ENCODE measurements around the gene UBALD1.

Gene UBALD1

DNA sequence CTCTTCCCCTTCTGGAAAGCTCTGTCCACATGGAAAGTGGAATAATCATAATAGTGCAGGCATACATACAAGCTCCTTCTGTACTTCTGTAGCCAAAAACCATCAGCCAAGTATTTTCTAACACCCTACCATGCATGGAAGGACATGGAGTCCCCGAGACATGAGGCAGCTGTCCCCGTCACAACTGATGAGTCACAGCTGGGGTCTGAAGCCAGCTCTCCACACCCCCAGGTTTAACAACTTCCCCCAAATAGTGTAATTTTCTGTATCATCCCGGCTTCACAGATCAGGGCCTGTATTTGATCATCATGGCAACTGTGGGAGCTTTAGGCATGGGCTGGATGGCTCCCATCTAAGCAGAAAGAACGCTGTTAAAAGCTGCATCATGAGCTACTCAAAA, 42.0 kb downstream of the UBALD1 start:
- Histone ChIP-seq H3K27me3 (ENCODE audit: insufficient read depth, low read length) (no peaks in the 10 kb centered on the region), H3K36me3 (ENCODE audit: insufficient read depth, low read length) (no peaks in the 10 kb centered on the region), H3K4me3 (ENCODE audit: low read depth, low read length) (no peak overlapping the region), H3K79me2 (ENCODE audit: control insufficient read depth, insufficient read depth, low read length, unreplicated experiment) (no peaks in the 10 kb centered on the region), H3K27ac (ENCODE audit: low read depth, low read length) (no peak overlapping the region), H2AFZ (ENCODE audit: low read length, unreplicated experiment) (no peak overlapping the region), H3K4me1 (ENCODE audit: control insufficient read depth, insufficient read depth, low read length, unreplicated experiment) (no peaks in the 10 kb centered on the region)

DNA sequence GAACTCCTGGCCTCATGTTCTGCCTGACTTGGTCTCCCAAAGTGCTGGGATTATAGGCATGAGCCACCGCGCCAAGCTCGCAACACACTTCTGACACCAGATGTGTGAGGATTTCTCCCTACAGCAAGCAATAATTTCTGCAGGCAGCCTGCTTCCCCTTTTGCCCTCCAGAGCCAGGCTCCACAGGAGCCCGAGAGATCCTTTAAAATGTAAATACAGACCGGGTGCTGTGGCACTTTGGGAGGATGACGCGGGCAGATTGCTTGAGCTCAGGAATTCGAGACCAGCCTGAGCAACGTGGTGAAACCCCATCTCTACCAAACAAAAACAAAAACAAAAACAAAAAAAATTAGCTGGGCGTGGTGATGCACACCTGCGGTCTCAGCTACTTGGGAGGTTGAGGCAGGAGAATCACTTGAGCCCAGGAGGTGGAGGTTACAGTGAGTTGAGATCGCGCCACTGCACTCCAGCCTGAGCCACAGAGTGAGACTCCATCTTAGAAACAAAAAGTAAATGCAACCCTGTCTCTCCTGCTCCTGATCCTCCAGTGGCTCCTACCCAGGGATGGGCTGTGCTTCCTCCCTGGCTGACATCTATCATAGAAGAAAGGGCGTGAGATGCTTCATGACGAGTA, 43.9 kb downstream of the UBALD1 start:
- no peaks in the 10 kb centered on the region for H3K36me3 ChIP-seq (ENCODE audit: insufficient read depth, low read length)
- no peak overlapping the region for H3K4me3 ChIP-seq (ENCODE audit: low read depth, low read length)
- H3K27ac ChIP-seq (ENCODE audit: low read depth, low read length) = no peak overlapping the region
- no peaks in the 10 kb centered on the region for H3K4me1 ChIP-seq (ENCODE audit: control insufficient read depth, insufficient read depth, low read length, unreplicated experiment)
- no peaks in the 10 kb centered on the region for H3K27me3 ChIP-seq (ENCODE audit: insufficient read depth, low read length)
- no peak overlapping the region for H2AFZ ChIP-seq (ENCODE audit: low read length, unreplicated experiment)
- no peaks in the 10 kb centered on the region for H3K79me2 ChIP-seq (ENCODE audit: control insufficient read depth, insufficient read depth, low read length, unreplicated experiment)

DNA sequence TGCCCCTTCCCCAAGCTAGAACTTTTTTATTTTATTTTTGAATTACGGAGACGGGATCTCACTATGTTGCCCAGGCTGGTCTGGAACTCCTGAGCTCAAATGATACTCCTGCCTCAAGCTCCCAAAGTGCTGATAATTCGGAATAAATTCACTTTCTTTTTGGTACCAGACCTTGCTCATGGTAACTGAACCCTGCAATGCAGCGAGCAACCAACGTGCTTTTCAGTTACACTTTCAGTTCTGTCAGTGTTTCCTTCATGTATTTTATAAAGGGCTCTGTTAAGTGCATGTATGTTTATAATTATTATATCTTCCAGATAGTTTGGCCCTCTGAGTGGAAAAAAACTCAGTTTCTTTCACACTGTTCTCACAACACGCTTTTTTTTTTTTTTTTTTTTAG, 44.6 kb downstream of the UBALD1 start:
- no peak overlapping the region for H3K4me3 ChIP-seq (ENCODE audit: low read depth, low read length)
- H2AFZ ChIP-seq (ENCODE audit: low read length, unreplicated experiment) = no peak overlapping the region
- H3K79me2 ChIP-seq (ENCODE audit: control insufficient read depth, insufficient read depth, low read length, unreplicated experiment) = no peaks in the 10 kb centered on the region
- no peaks in the 10 kb centered on the region for H3K4me1 ChIP-seq (ENCODE audit: control insufficient read depth, insufficient read depth, low read length, unreplicated experiment)
- no peaks in the 10 kb centered on the region for H3K36me3 ChIP-seq (ENCODE audit: insufficient read depth, low read length)
- no peaks in the 10 kb centered on the region for H3K27me3 ChIP-seq (ENCODE audit: insufficient read depth, low read length)
- no peak overlapping the region for H3K27ac ChIP-seq (ENCODE audit: low read depth, low read length)

DNA sequence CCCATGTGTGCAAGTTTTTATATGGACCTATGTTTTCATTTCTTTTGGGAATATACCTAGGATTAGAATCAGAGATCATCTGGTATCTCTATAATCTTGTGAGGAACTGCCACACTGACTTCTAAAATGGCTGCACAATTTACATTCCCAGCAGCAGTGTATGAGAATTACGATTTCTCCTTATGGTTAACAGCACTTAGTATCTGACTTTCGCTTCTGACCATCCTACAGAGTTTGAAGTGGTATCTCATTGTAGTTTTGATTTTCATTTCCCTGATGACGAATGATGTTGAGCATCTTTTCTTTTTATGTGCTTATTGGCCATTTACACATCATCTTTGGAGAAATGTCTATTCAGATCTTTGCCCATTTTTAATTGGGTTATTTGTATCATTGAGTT, 48.5 kb downstream of the UBALD1 start:
- Histone ChIP-seq H2AFZ (ENCODE audit: low read length, unreplicated experiment) (no peak overlapping the region), H3K36me3 (ENCODE audit: insufficient read depth, low read length) (no peaks in the 10 kb centered on the region), H3K27ac (ENCODE audit: low read depth, low read length) (no peak overlapping the region), H3K79me2 (ENCODE audit: control insufficient read depth, insufficient read depth, low read length, unreplicated experiment) (no peaks in the 10 kb centered on the region), H3K4me1 (ENCODE audit: control insufficient read depth, insufficient read depth, low read length, unreplicated experiment) (no peaks in the 10 kb centered on the region), H3K27me3 (ENCODE audit: insufficient read depth, low read length) (no peaks in the 10 kb centered on the region), H3K4me3 (ENCODE audit: low read depth, low read length) (no peak overlapping the region)

DNA sequence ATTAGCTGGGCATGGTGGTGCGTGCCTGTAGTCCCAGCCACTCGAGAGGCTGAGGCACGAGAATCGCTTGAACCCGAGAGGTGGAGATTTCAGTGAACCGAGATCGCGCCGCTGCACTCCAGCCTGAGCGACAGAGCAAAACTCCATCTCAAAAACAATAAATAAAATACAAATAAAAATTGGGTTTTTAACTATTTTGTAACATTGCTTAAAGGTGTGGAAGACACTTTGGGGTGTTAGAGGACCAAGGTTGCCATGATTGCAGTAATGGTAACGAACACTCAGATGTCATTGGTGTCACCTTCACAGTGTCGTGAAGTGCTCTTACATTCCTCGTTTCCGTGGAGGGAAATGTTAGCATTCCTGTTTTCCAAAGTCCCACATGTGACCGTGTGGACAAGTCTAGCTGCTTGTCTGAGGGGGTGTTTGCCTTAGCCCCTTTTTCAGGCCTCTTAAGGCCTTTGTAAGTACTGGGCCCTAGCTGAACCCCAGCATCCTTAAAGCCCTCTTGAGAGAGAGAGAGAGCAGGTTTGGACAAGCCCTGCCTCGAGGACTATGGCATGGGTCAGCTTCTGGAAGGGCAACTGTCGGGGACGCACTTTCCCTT, 49.9 kb downstream of the UBALD1 start:
- H3K27ac ChIP-seq (ENCODE audit: low read depth, low read length) = no peak overlapping the region
- H3K4me1 ChIP-seq (ENCODE audit: control insufficient read depth, insufficient read depth, low read length, unreplicated experiment) = no peaks in the 10 kb centered on the region
- H3K79me2 ChIP-seq (ENCODE audit: control insufficient read depth, insufficient read depth, low read length, unreplicated experiment) = no peaks in the 10 kb centered on the region
- no peaks in the 10 kb centered on the region for H3K36me3 ChIP-seq (ENCODE audit: insufficient read depth, low read length)
- H3K4me3 ChIP-seq (ENCODE audit: low read depth, low read length) = no peak overlapping the region
- H3K27me3 ChIP-seq (ENCODE audit: insufficient read depth, low read length) = no peaks in the 10 kb centered on the region
- no peak overlapping the region for H2AFZ ChIP-seq (ENCODE audit: low read length, unreplicated experiment)

DNA sequence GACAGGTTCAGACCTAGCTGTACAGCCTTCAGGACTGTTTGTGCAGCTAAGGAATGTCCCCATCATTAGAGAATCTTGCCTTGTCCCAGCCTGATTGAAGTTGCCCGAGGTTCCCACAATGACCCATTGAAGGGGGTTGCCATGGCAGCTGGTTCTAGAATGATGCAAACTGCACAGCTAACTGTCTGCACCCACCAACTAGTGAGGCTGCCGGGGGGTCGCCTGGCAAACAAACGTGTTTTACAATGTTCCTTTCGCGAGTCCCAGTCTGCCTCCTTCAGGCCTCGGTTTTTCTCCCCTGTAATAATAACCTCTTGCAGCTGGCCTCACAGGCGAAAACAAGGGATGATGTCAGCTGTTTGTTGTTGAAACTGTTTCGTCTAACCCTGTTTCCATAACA, 53.1 kb downstream of the UBALD1 start:
- no peaks in the 10 kb centered on the region for H3K27me3 ChIP-seq (ENCODE audit: insufficient read depth, low read length)
- H3K4me1 ChIP-seq (ENCODE audit: control insufficient read depth, insufficient read depth, low read length, unreplicated experiment) = no peaks in the 10 kb centered on the region
- H3K4me3 ChIP-seq (ENCODE audit: low read depth, low read length) = no peak overlapping the region
- H3K27ac ChIP-seq (ENCODE audit: low read depth, low read length) = no peak overlapping the region
- H3K36me3 ChIP-seq (ENCODE audit: insufficient read depth, low read length) = no peaks in the 10 kb centered on the region
- no peaks in the 10 kb centered on the region for H3K79me2 ChIP-seq (ENCODE audit: control insufficient read depth, insufficient read depth, low read length, unreplicated experiment)
- no peak overlapping the region for H2AFZ ChIP-seq (ENCODE audit: low read length, unreplicated experiment)
